ENCODE data around the gene METRNL. TPM values are rescaled to one million over a fixed set of nuclear protein-coding genes. Genes with fewer than 3 reads are reported as not detected.
"Not testable (repeated sequence)": the region's sequence is repeated elsewhere in the genome, so short reads cannot be mapped to it uniquely, and the experiment has no call there.

The METRNL gene
- total RNA-seq, 1 experiment from 2014 or later: 21.0 TPM

GRCh38 chr17:83031321-83031945 is 48.0 kb upstream of the METRNL start:
- intact Hi-C loops (cut with micrococcal nuclease; ENCODE audit: unreplicated experiment): no loop called here

GRCh38 chr17:83031946-83032451 is 47.4 kb upstream of the METRNL start:
- DNase-seq (ENCODE audit: low read depth, low spot score); ATAC-seq; H3K27ac ChIP-seq (ENCODE audit: low read length); CTCF ChIA-PET; H3K9me3 ChIP-seq (ENCODE audit: control insufficient read depth, insufficient read depth, low read depth, low read length); H3K4me3 ChIP-seq (ENCODE audit: low read depth in 2 of 2, low read length in 2 of 2); in situ Hi-C loops (cut with HindIII; ENCODE audit: low pct_unique_long_range_greater_than_20kb, low sequenced_read_pairs); intact Hi-C loops (cut with micrococcal nuclease; ENCODE audit: unreplicated experiment); H3K4me1 ChIP-seq (ENCODE audit: control insufficient read depth, insufficient read depth, low read length); H3K36me3 ChIP-seq (ENCODE audit: control insufficient read depth, insufficient read depth, low read length); BruUV-seq (replicated peaks); H3K27me3 ChIP-seq (ENCODE audit: control insufficient read depth, insufficient read depth, low read length): not testable (repeated sequence)
- POLR2A ChIA-PET: interaction anchor here (0.7 kb wide), 1 partner anchor 30 kb away, joined by 3 read pairs; no protein-coding TSS in a partner anchor

More at GRCh38 chr17:83031321-83031945, 48.0 kb upstream of the METRNL start:
- in situ Hi-C loops (cut with HindIII; ENCODE audit: low pct_unique_long_range_greater_than_20kb, low sequenced_read_pairs): no loop called here
- TF ChIP-seq REST (IDR thresholded peaks at IDR 0.05; ENCODE audit: insufficient read depth in 1 of 2, low read depth in 2 of 2, low read length in 1 of 2) (no peak), CTCF (IDR thresholded peaks at IDR 0.05) (no peak), SIN3A (IDR thresholded peaks at IDR 0.05; ENCODE audit: borderline replicate concordance, insufficient read depth, low read depth, low read length) (no peak)
- Histone ChIP-seq H3K4me1 (ENCODE audit: control insufficient read depth, insufficient read depth, low read length) (no peaks in the 10 kb centered on the region), H3K27me3 (ENCODE audit: control insufficient read depth, insufficient read depth, low read length) (no peaks in the 10 kb centered on the region), H3K36me3 (ENCODE audit: control insufficient read depth, insufficient read depth, low read length) (peaks cover 5% of the 10 kb centered on the region), H3K4me3 (ENCODE audit: low read depth in 2 of 2, low read length in 2 of 2) (no peak overlapping the region), H3K9me3 (ENCODE audit: control insufficient read depth, insufficient read depth, low read depth, low read length) (no peaks in the 10 kb centered on the region), H3K27ac (ENCODE audit: low read length) (no peak overlapping the region)
- ChIA-PET POLR2A (no interaction called here), CTCF (no interaction called here)
- ATAC-seq (no peak; the same call in 1 of the 2 replicates), DNase-seq (ENCODE audit: low read depth, low spot score) (no peak)
- no TSS peak for BruUV-seq (replicated peaks)

GRCh38 chr17:83032781-83033180 is 46.6 kb upstream of the METRNL start:
- H3K27ac ChIP-seq (ENCODE audit: low read length): no peak overlapping the region
- BruUV-seq (replicated peaks): no TSS peak
- POLR2A ChIA-PET: interaction anchor here (0.6 to 0.7 kb wide), 2 partner anchors 8 to 31 kb away, joined by 3 to 4 read pairs; no protein-coding TSS in a partner anchor
- no peaks in the 10 kb centered on the region for H3K4me1 ChIP-seq (ENCODE audit: control insufficient read depth, insufficient read depth, low read length)
- CTCF ChIA-PET: no interaction called here
- peaks cover 6% of the 10 kb centered on the region for H3K36me3 ChIP-seq (ENCODE audit: control insufficient read depth, insufficient read depth, low read length)
- no peak overlapping the region for H3K4me3 ChIP-seq (ENCODE audit: low read depth in 2 of 2, low read length in 2 of 2)
- in situ Hi-C loops (cut with HindIII; ENCODE audit: low pct_unique_long_range_greater_than_20kb, low sequenced_read_pairs): no loop called here
- TF ChIP-seq REST (IDR thresholded peaks at IDR 0.05; ENCODE audit: insufficient read depth in 1 of 2, low read depth in 2 of 2, low read length in 1 of 2) (no peak), TCF7L2 (IDR thresholded peaks at IDR 0.05; ENCODE audit: low read depth, low read length) (no peak), CTCF (IDR thresholded peaks at IDR 0.05) (no peak), POLR2AphosphoS5 (IDR thresholded peaks at IDR 0.05; ENCODE audit: low read depth, low read length) (no peak), SIN3A (IDR thresholded peaks at IDR 0.05; ENCODE audit: borderline replicate concordance, insufficient read depth, low read depth, low read length) (no peak)
- H3K9me3 ChIP-seq (ENCODE audit: control insufficient read depth, insufficient read depth, low read depth, low read length): no peaks in the 10 kb centered on the region
- intact Hi-C loops (cut with micrococcal nuclease; ENCODE audit: unreplicated experiment): no loop called here
- no peak for DNase-seq (ENCODE audit: low read depth, low spot score)
- no peaks in the 10 kb centered on the region for H3K27me3 ChIP-seq (ENCODE audit: control insufficient read depth, insufficient read depth, low read length)
- no peak for ATAC-seq

Data from Panc1 (cell line).